Stomach (tissue), 4 donors: ENCODE measurements around the gene PA2G4.

Experiments used
- EP300 ChIP-seq: sonication (generic); formaldehyde crosslinking; IDR thresholded peaks from one replicate; pipeline ENCODE4 v1.6.1; 2017; ENCODE audit warnings: antibody characterized with exemption
- POLR2A ChIP-seq, 4 donors: fragments of 450-650 bp; IDR thresholded peaks; one replicate each; pipeline ENCODE4 v1.6.1; 2016; ENCODE audit warnings: antibody characterized with exemption in 4 of 4, control low read depth in 2 of 4, mild to moderate bottlenecking in 1 of 4, moderate library complexity in 1 of 4
- POLR2AphosphoS5 ChIP-seq, 3 donors: sonication (generic); formaldehyde crosslinking; IDR thresholded peaks; one replicate each; pipeline ENCODE4 v1.6.1; 2016; ENCODE audit warnings: antibody characterized with exemption in 3 of 3
- TF ChIP-seq, protein P1 (sequence below), 7 experiments: fragments of 450-650 bp in 4 of 7; fragments of 200-600 bp in 3 of 7; sonication (generic) in 3 of 7; IDR thresholded peaks; one replicate each; pipeline ENCODE4 v1.5.1; 2016 to 2019; ENCODE audit warnings: antibody characterized with exemption in 7 of 7, control low read depth in 2 of 7, mild to moderate bottlenecking in 1 of 7

DNA sequence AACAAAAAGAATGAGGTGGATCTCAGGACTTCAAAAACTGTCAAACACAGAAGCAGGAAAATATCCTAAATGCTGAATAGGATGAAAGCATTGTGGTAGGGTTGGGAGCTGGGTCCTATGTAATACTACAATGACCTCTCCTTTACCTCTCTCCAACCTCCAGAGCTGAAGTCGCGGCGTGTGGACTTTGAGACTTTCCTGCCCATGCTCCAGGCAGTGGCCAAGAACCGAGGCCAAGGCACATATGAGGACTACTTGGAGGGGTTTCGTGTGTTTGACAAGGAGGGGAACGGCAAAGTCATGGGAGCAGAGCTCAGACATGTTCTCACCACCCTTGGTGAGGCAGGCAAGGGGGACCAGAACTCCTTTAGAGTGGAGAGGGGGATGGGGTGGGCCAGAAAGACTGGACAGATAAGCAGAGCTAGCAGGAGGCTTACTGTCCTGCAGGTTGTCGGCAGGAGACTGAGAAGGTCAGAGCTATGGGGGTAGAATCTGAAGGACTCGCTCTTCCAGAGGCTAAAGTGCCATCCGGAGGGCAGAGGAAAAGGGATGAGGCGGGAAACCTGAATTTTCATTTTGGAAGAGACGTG lies 51.0 kb downstream of the PA2G4 start:
- TF ChIP-seq, protein P1, sequence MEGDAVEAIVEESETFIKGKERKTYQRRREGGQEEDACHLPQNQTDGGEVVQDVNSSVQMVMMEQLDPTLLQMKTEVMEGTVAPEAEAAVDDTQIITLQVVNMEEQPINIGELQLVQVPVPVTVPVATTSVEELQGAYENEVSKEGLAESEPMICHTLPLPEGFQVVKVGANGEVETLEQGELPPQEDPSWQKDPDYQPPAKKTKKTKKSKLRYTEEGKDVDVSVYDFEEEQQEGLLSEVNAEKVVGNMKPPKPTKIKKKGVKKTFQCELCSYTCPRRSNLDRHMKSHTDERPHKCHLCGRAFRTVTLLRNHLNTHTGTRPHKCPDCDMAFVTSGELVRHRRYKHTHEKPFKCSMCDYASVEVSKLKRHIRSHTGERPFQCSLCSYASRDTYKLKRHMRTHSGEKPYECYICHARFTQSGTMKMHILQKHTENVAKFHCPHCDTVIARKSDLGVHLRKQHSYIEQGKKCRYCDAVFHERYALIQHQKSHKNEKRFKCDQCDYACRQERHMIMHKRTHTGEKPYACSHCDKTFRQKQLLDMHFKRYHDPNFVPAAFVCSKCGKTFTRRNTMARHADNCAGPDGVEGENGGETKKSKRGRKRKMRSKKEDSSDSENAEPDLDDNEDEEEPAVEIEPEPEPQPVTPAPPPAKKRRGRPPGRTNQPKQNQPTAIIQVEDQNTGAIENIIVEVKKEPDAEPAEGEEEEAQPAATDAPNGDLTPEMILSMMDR (IDR thresholded peaks at IDR 0.05), result no peak
- no peak for TF ChIP-seq POLR2A (IDR thresholded peaks at IDR 0.05)
- TF ChIP-seq EP300, result no peak
- no peak for TF ChIP-seq POLR2AphosphoS5 (IDR thresholded peaks at IDR 0.05)
